Activated B cell treated with CpG ODN at 0.5 μM for 24 hours (primary cell): Measurements from ENCODE around the gene WBP2NL. TPM values are rescaled to one million over a fixed set of nuclear protein-coding genes. Genes with fewer than 3 reads are reported as not detected.

Experiments used
- ATAC-seq: fragments of 200-7000 bp; cut with Tn5 transposase; one replicate; pipeline ENCODE4 v1.10.0; 2021; ENCODE audit warnings: low read depth, mild to moderate bottlenecking, moderate library complexity
- CTCF ChIA-PET: fragments of 350-600 bp; sonication (Branson Sonifier 250); formaldehyde crosslinking; loops from one replicate; lab custom pipeline; 2021; ENCODE audit warnings: antibody characterized with exemption; lab: Charles Lee
- POLR2A ChIA-PET: fragments of 350-600 bp; sonication (Branson Sonifier 250); formaldehyde crosslinking; loops from one replicate; lab custom pipeline; 2021; ENCODE audit warnings: antibody characterized with exemption; lab: Charles Lee
- DNase-seq: peaks from one replicate; pipeline ENCODE4 v3.0.0; 2022
- H3K27ac Mint-ChIP-seq: one replicate; pipeline ENCODE4 v1.8.0; 2020; ENCODE audit warnings: mixed read lengths
- H3K27me3 Mint-ChIP-seq: one replicate; pipeline ENCODE4 v1.8.0; 2021; ENCODE audit warnings: mixed read lengths
- H3K36me3 Mint-ChIP-seq: one replicate; pipeline ENCODE4 v1.8.0; 2021; ENCODE audit warnings: low read depth, mixed read lengths
- H3K4me1 Mint-ChIP-seq: one replicate; pipeline ENCODE4 v1.8.0; 2021; ENCODE audit warnings: mixed read lengths
- H3K4me3 Mint-ChIP-seq: one replicate; pipeline ENCODE4 v1.8.0; 2020; ENCODE audit warnings: mild to moderate bottlenecking, mixed read lengths
- H3K9me3 Mint-ChIP-seq: one replicate; pipeline ENCODE4 v1.8.0; 2020; ENCODE audit warnings: mixed read lengths
- intact Hi-C: fragments of 100-400 bp; cut with micrococcal nuclease; formaldehyde crosslinking; loops from one replicate; pipeline ENCODE4 v1.15.1; 2024
- total RNA-seq: library from RNA; stranded (reverse); gene quantifications from 2 replicates; pipeline ENCODE4 v1.2.3, GENCODE V29; 2022
- TF ChIP-seq, protein P1 (sequence below): fragments of 200-600 bp; IDR thresholded peaks from one replicate; pipeline ENCODE4 v1.8.0; 2022; ENCODE audit warnings: antibody characterized with exemption, mild to moderate bottlenecking

WBP2NL gene
- total RNA-seq, 1 donor from 2014 or later: 7.8 TPM

- ChIA-PET CTCF (no interaction called here), POLR2A (interaction anchor here (0.6 to 2.3 kb wide), 3 partner anchors 15 to 1065 kb away, joined by 5 to 7 read pairs (median 6); partner anchors contain the start of gene WBP2NL)
- Mint-ChIP-seq H3K9me3 (no peaks in the 10 kb centered on the region), H3K36me3 (peaks cover 69% of the 10 kb centered on the region), H3K27ac (no peak overlapping the region), H3K27me3 (no peaks in the 10 kb centered on the region), H3K4me3 (no peak overlapping the region), H3K4me1 (peaks cover under 1% of the 10 kb centered on the region)
- intact Hi-C loops: no loop called here
- no peak for ATAC-seq
- no peak for DNase-seq
- TF ChIP-seq, protein P1, sequence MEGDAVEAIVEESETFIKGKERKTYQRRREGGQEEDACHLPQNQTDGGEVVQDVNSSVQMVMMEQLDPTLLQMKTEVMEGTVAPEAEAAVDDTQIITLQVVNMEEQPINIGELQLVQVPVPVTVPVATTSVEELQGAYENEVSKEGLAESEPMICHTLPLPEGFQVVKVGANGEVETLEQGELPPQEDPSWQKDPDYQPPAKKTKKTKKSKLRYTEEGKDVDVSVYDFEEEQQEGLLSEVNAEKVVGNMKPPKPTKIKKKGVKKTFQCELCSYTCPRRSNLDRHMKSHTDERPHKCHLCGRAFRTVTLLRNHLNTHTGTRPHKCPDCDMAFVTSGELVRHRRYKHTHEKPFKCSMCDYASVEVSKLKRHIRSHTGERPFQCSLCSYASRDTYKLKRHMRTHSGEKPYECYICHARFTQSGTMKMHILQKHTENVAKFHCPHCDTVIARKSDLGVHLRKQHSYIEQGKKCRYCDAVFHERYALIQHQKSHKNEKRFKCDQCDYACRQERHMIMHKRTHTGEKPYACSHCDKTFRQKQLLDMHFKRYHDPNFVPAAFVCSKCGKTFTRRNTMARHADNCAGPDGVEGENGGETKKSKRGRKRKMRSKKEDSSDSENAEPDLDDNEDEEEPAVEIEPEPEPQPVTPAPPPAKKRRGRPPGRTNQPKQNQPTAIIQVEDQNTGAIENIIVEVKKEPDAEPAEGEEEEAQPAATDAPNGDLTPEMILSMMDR: no peak
These were observed 66.0 kb downstream of the WBP2NL start for GRCh38 chr22:42064629-42065028.

GRCh38 chr22:42065438-42066125 is 67.0 kb downstream of the WBP2NL start:
- DNase-seq: no peak
- CTCF ChIA-PET: no interaction called here
- TF ChIP-seq, protein P1: no peak
- Mint-ChIP-seq H3K36me3 (peaks cover 60% of the 10 kb centered on the region), H3K27me3 (no peaks in the 10 kb centered on the region), H3K4me3 (no peak overlapping the region), H3K9me3 (no peaks in the 10 kb centered on the region), H3K4me1 (peaks cover 9% of the 10 kb centered on the region), H3K27ac (no peak overlapping the region)
- intact Hi-C loops: no loop called here
- ATAC-seq: no peak
- POLR2A ChIA-PET: interaction anchor here (2.3 kb wide), 1 partner anchor 66 kb away, joined by 7 read pairs; the partner anchor contains the start of gene WBP2NL

GRCh38 chr22:42066126-42066761 is 67.7 kb downstream of the WBP2NL start:
- no peaks in the 10 kb centered on the region for H3K9me3 Mint-ChIP-seq
- H3K4me3 Mint-ChIP-seq: no peak overlapping the region
- peaks cover 15% of the 10 kb centered on the region for H3K4me1 Mint-ChIP-seq
- ChIA-PET POLR2A (interaction anchor here (2.3 kb wide), 1 partner anchor 67 kb away, joined by 7 read pairs; the partner anchor contains the start of gene WBP2NL), CTCF (no interaction called here)
- intact Hi-C loops: no loop called here
- no peaks in the 10 kb centered on the region for H3K27me3 Mint-ChIP-seq
- ATAC-seq (no peak), DNase-seq (no peak)
- H3K36me3 Mint-ChIP-seq: peaks cover 55% of the 10 kb centered on the region
- H3K27ac Mint-ChIP-seq: no peak overlapping the region
- TF ChIP-seq, protein P1: no peak

- CTCF ChIA-PET: no interaction called here
- Mint-ChIP-seq H3K4me3 (no peak overlapping the region), H3K4me1 (peaks cover 22% of the 10 kb centered on the region), H3K27me3 (no peaks in the 10 kb centered on the region), H3K36me3 (peaks cover 51% of the 10 kb centered on the region), H3K9me3 (no peaks in the 10 kb centered on the region), H3K27ac (no peak overlapping the region)
- intact Hi-C loops: no loop called here
- TF ChIP-seq, protein P1: no peak
- ATAC-seq: no peak
- no peak for DNase-seq
- POLR2A ChIA-PET: no interaction called here
These were observed 68.3 kb downstream of the WBP2NL start for GRCh38 chr22:42066937-42067336.

DNA sequence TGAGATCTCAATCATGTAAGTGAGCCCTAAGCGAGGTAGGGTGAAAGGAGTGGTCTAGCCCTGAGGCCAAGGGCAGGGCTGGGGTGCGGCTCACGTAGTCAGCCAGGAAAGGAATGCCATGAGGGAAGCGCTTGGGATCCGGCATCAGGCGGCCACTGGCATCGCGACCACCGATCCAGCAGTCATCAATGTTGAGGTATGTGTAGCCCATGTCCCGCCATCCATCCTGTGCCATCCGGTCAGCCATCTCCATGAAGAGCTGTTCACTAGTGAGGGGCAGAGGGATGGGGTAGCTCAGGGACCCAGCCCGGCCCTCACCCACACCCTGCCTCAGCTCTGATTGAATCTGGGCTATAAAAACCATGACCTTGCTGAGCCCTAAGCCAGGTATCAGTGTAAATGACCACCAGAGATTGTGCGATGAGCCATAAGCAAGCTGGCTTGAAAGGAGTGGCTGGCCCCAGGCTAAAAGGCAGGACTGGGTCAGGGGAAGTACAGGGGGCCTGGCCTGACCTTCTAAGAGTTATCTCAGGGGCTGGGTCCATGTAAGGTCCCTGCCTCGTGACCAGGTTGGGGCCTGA is 69.2 kb downstream of the WBP2NL start:
- TF ChIP-seq, protein P1: no peak
- Mint-ChIP-seq H3K36me3 (peaks cover 42% of the 10 kb centered on the region), H3K27ac (no peak overlapping the region), H3K27me3 (no peaks in the 10 kb centered on the region), H3K9me3 (no peaks in the 10 kb centered on the region), H3K4me1 (peaks cover 22% of the 10 kb centered on the region), H3K4me3 (no peak overlapping the region)
- no peak for DNase-seq
- intact Hi-C loops: no loop called here
- no peak for ATAC-seq
- ChIA-PET POLR2A (interaction anchor here (0.6 kb wide), 1 partner anchor 415 kb away, joined by 5 read pairs; no protein-coding TSS in a partner anchor), CTCF (no interaction called here)
